GM18502 (cell line): ENCODE measurements around the gene C17orf50.

ENCODE experiments used
- ATAC-seq: cut with Tn5 transposase; IDR thresholded peaks from one replicate; pipeline ENCODE4 v1.9.1; 2021; ENCODE audit warnings: mild to moderate bottlenecking; ENCODE audit not compliant: unreplicated experiment, poor library complexity

Gene C17orf50

GRCh38 chr17:35808240-35808961 is 47.7 kb downstream of the C17orf50 start:
- ATAC-seq: no peak

GRCh38 chr17:35808962-35809854 is 48.5 kb downstream of the C17orf50 start, which contains the start of gene TAF15:
Gene TAF15, plus strand, starts transcription at chr17:35809484. Its CDS starts 86 bp downstream, at chr17:35809570.
- peak; percentile 93 for ATAC-seq

GRCh38 chr17:35809855-35810461 is 49.3 kb downstream of the C17orf50 start:
- ATAC-seq: no peak

- no peak for ATAC-seq
These were observed 51.1 kb downstream of the C17orf50 start for GRCh38 chr17:35811759-35812158.

GRCh38 chr17:35812456-35812855 is 51.8 kb downstream of the C17orf50 start:
- no peak for ATAC-seq
